ENCODE measurements around the gene COL8A1. TPM values are rescaled to one million over a fixed set of nuclear protein-coding genes. Genes with fewer than 3 reads are reported as not detected.

COL8A1 gene
- total RNA-seq, 2 donors from 2014 or later = 0.09 TPM; not detected in 1

DNA sequence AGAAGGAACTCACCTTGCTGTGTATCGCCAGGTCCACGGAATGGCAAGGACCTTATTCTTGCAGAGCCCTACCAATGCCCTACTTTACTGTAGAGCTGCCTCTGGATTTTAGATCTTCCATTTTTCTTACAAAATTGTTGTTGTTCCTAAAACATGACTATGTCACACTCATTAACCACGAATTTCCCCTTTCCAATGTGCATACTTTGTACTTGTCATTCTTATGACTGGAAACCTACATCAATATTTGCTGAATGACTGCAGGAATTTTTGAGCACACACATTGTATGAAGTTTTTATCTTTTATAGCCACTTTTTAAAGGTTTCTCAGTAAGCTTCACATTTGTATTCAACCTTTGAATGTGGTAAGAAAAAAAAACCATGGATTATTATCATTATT is 143.4 kb downstream of the COL8A1 start:
- H3K4me3 Mint-ChIP-seq = no peak overlapping the region
- no peaks in the 10 kb centered on the region for H3K9me3 Mint-ChIP-seq
- H3K4me1 Mint-ChIP-seq = no peaks in the 10 kb centered on the region
- H3K27me3 Mint-ChIP-seq = peaks cover 27% of the 10 kb centered on the region
- no peak overlapping the region for H3K27ac Mint-ChIP-seq
- no peak for ATAC-seq (replicated peaks)
- H3K36me3 Mint-ChIP-seq (ENCODE audit: low read depth) = no peaks in the 10 kb centered on the region

DNA sequence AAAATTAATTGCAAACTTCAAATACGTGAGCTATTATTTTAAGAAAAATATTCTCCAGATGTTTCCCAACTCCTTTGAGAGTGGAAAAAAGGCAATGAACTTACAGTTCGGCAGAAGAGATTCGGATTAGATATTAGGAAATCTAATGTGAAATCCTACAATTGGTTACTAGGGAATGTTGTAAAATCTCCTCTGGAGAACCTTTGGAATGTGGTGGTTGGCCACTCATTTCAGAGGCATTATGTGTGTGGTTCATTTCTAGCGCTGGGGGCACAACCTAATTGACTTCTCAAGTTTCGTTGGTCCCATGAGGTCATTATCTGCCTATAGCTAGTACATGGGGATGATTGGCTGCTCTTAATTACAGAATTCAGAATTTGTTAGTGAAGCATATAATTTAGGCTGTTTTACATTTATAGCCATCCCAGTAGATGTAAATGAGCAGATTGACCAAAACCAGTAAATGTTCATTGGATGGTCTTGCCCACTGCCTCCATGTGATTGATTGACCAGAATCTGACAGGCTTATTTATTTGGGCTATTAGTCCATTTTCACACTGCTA is 144.7 kb downstream of the COL8A1 start:
- ATAC-seq (replicated peaks) = no peak
- Mint-ChIP-seq H3K9me3 (no peaks in the 10 kb centered on the region), H3K27me3 (peaks cover 22% of the 10 kb centered on the region), H3K4me1 (no peaks in the 10 kb centered on the region), H3K27ac (no peak overlapping the region), H3K4me3 (no peak overlapping the region), H3K36me3 (ENCODE audit: low read depth) (no peaks in the 10 kb centered on the region)

DNA sequence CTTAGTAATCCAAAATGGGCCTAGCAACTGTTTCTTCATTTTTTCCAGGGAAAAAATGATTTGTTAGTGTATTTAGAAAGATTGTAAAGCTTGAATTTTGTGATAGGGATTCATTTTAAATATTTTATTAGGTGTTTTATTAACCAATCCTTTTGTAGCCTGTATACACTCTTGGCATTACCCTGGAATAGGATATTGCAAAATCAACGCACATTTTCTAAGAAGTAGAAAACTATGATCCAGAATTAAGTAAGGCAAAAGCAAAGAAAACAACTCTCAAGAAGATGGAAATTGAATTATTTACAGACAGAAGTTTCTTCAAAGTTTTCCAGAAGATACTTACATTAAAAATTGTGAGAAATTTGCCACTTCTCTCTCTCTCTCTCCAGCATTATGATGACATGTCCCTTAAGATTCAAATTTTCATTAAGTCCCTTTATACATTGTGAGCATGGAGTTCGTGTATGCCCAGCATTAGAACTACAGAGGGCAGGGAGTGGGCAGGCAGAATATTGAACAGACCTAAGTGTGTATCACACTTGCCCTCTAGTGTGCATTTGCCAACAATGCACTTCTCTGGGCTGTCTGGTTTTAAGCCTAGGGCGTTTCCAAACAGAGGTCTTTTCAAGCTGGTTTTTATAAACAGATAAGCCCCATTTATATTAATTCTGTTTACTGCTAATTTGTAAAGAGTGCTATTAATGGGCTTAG is 150.8 kb downstream of the COL8A1 start:
- peak; percentile 61 for ATAC-seq (replicated peaks)
- H3K4me3 Mint-ChIP-seq = no peak overlapping the region
- no peak overlapping the region for H3K27ac Mint-ChIP-seq
- H3K27me3 Mint-ChIP-seq = peaks cover 12% of the 10 kb centered on the region
- H3K9me3 Mint-ChIP-seq = no peaks in the 10 kb centered on the region
- no peaks in the 10 kb centered on the region for H3K4me1 Mint-ChIP-seq
- H3K36me3 Mint-ChIP-seq (ENCODE audit: low read depth) = no peaks in the 10 kb centered on the region

DNA sequence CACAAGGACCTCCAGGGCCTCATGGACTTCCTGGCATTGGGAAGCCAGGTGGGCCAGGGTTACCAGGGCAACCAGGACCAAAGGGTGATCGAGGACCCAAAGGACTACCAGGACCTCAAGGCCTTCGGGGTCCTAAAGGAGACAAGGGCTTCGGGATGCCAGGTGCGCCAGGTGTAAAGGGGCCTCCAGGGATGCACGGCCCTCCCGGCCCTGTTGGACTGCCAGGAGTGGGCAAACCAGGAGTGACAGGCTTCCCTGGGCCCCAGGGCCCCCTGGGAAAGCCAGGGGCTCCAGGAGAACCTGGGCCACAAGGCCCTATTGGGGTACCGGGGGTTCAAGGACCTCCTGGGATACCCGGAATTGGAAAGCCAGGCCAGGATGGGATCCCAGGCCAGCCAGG is 156.1 kb downstream of the COL8A1 start:
- Mint-ChIP-seq H3K36me3 (ENCODE audit: low read depth) (no peaks in the 10 kb centered on the region), H3K9me3 (no peaks in the 10 kb centered on the region), H3K4me1 (no peaks in the 10 kb centered on the region), H3K27me3 (peaks cover 5% of the 10 kb centered on the region), H3K27ac (no peak overlapping the region), H3K4me3 (no peak overlapping the region)
- ATAC-seq (replicated peaks) = no peak

DNA sequence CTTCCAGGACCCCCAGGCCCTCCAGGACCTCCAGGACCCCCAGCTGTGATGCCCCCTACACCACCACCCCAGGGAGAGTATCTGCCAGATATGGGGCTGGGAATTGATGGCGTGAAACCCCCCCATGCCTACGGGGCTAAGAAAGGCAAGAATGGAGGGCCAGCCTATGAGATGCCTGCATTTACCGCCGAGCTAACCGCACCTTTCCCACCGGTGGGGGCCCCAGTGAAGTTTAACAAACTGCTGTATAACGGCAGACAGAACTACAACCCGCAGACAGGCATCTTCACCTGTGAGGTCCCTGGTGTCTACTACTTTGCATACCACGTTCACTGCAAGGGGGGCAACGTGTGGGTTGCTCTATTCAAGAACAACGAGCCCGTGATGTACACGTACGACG is 157.2 kb downstream of the COL8A1 start:
- no peak for ATAC-seq (replicated peaks)
- no peak overlapping the region for H3K27ac Mint-ChIP-seq
- H3K4me1 Mint-ChIP-seq = no peaks in the 10 kb centered on the region
- no peaks in the 10 kb centered on the region for H3K36me3 Mint-ChIP-seq (ENCODE audit: low read depth)
- no peak overlapping the region for H3K4me3 Mint-ChIP-seq
- H3K27me3 Mint-ChIP-seq = peaks cover 3% of the 10 kb centered on the region
- no peaks in the 10 kb centered on the region for H3K9me3 Mint-ChIP-seq

DNA sequence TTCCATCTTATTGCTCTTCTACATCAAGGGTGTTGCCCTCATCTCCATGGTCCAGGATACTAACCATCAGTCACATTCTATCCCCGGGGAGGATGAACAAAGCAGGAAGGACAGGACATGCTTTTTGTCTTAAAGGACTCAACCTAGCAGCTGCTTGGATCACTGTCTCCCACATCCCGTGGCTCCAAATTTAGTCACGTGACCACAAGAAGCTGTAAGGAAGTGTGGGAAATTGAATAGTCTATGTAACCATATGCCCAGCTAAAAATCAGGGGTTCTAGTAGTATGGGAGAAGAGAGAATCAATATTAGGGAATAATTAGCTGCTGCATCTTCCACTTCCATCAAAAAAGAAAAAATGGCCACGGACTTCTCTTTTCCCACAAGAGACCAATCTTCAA is 161.0 kb downstream of the COL8A1 start:
- Mint-ChIP-seq H3K9me3 (peaks cover 5% of the 10 kb centered on the region), H3K27ac (no peak overlapping the region), H3K36me3 (ENCODE audit: low read depth) (no peaks in the 10 kb centered on the region), H3K27me3 (no peaks in the 10 kb centered on the region), H3K4me3 (no peak overlapping the region), H3K4me1 (no peaks in the 10 kb centered on the region)
- no peak for ATAC-seq (replicated peaks)

DNA sequence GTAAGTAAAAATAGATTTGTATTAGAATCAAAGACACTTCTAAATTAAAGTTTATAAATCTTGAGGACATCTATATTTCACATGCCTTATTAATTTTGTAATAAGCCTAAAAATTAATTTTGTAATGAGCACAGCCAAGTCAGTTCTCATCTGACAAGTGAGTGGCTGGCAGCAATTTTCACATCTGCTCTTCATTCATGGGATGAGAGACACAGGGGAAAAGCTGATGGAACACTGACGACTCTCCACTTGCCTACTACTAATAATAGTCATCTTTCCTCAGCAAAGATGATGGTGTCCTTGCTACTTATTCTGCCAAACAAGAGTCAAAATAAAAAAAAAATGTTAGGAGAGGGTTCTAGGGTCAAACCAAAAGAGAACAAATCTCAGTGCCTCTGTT is 164.9 kb downstream of the COL8A1 start:
- peaks cover 11% of the 10 kb centered on the region for H3K9me3 Mint-ChIP-seq
- no peak overlapping the region for H3K27ac Mint-ChIP-seq
- no peaks in the 10 kb centered on the region for H3K36me3 Mint-ChIP-seq (ENCODE audit: low read depth)
- no peak for ATAC-seq (replicated peaks)
- no peaks in the 10 kb centered on the region for H3K4me1 Mint-ChIP-seq
- no peak overlapping the region for H3K4me3 Mint-ChIP-seq
- H3K27me3 Mint-ChIP-seq = no peaks in the 10 kb centered on the region

DNA sequence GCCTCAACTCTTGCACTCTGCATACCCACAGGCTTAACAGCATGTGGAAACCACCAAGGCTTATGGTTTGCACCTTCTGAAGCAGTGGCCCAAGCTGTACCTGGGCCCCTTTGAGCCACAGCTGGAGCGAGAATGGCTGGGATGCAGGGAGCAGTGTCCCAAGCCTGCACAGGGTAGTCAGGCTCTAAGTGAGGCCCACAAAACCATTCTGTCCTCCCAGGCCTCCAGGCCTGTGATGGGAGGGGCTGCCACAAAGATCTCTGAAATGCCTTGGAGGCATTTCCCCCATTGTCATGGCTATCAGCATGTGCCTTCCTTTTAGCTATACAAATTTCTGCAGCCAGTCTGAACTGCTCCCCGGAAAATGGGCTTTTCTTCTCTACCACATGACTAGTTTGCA is 166.8 kb downstream of the COL8A1 start:
- Mint-ChIP-seq H3K36me3 (ENCODE audit: low read depth) (no peaks in the 10 kb centered on the region), H3K4me3 (no peak overlapping the region), H3K27ac (no peak overlapping the region), H3K9me3 (peaks cover 11% of the 10 kb centered on the region), H3K27me3 (no peaks in the 10 kb centered on the region), H3K4me1 (no peaks in the 10 kb centered on the region)
- no peak for ATAC-seq (replicated peaks)

DNA sequence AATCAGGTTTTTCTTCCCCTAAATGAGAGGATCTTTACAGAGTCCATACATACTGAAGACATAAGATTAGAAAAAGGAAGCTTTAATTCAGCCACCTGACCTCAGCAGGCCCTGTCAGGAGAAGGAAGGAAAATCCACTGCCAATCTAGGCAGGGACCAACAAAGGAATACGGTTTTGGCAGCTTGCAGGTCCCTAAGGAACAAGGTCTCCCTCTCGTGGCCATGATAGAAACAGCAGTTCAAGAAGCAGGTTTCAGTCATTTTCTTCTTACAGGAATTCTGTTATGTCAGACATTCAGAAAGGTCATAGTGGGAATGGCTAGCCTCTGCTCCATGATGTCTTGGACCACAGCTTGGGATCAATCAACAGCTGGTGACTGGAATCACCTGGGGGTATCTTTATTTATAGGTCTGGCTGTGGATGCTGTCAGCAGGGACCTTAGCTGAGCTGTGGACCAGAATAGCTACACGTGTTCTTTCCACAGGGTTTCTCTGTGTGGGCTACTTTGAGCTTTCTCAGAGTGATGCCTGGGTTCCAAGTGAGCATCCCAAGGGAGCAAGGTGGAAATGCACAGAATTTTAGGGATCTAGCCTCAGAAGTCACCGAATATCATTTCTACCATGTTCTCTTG is 169.9 kb downstream of the COL8A1 start:
- no peaks in the 10 kb centered on the region for H3K4me1 Mint-ChIP-seq
- no peak overlapping the region for H3K27ac Mint-ChIP-seq
- no peak overlapping the region for H3K4me3 Mint-ChIP-seq
- H3K36me3 Mint-ChIP-seq (ENCODE audit: low read depth) = no peaks in the 10 kb centered on the region
- H3K27me3 Mint-ChIP-seq = no peaks in the 10 kb centered on the region
- no peak for ATAC-seq (replicated peaks)
- peaks cover 6% of the 10 kb centered on the region for H3K9me3 Mint-ChIP-seq

DNA sequence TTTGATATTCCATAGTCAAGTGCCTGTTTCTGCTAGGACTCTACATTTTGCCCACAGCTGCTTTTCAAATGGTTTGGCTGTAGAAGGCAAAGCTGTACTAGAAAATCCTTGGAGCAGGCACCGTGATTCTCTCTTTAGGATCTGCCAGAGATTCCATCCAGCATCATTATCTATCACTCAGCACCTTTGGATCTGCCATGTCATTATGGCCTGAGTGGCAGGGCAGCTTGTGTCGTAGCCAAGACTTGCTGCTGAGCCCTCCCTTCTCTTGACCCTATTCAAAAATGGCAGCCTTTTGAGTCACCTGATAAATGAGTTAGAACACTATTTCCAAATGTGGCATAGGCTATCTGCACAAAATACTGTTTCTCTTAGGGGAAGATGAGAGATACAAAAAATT is 171.2 kb downstream of the COL8A1 start:
- Mint-ChIP-seq H3K27ac (no peak overlapping the region), H3K9me3 (peaks cover 6% of the 10 kb centered on the region), H3K27me3 (no peaks in the 10 kb centered on the region), H3K4me1 (no peaks in the 10 kb centered on the region), H3K36me3 (ENCODE audit: low read depth) (no peaks in the 10 kb centered on the region), H3K4me3 (no peak overlapping the region)
- no peak for ATAC-seq (replicated peaks)

DNA sequence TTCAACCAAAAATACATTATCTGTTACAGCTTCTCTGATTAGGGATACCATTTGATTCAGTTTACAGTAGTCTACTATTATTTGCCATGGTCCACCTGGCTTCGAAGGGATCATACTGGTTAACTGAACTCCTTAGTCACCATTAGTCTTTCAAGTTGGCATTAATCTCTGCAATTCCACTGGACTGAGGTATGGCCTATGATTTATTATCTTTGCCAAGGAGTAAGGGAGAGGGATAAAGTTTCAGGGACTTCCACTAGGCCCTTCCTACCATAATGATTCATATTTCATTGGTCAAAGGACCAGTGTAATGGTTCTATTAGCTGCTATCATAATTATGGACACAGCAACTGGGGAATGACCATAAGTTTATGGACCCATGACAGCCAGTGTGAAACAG is 172.0 kb downstream of the COL8A1 start:
- Mint-ChIP-seq H3K36me3 (ENCODE audit: low read depth) (no peaks in the 10 kb centered on the region), H3K27ac (no peak overlapping the region), H3K4me3 (no peak overlapping the region), H3K9me3 (peaks cover 5% of the 10 kb centered on the region), H3K4me1 (no peaks in the 10 kb centered on the region), H3K27me3 (no peaks in the 10 kb centered on the region)
- no peak for ATAC-seq (replicated peaks)

DNA sequence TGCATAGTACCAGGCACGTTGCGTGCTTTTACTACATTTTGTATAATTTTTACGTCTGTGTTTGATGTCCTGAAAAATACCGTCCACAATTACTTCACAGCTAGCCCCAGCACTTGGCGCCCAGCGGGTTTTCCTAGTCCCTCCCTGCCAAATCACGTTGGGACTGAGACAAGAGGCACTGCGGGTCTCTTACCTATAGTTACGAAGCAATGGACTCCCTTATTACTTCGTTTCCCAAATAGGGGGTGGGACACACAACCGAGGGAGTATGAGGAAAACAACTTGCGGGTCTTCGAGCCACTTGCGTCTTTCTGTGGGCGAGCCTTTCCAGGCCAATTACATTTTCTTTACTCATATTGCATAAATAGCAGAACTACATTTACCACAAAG is 178.6 kb downstream of the COL8A1 start:
- Mint-ChIP-seq H3K4me3 (peak overlapping the region; percentile 90), H3K27ac (peak overlapping the region; percentile 90), H3K36me3 (ENCODE audit: low read depth) (peaks cover 18% of the 10 kb centered on the region), H3K27me3 (no peaks in the 10 kb centered on the region), H3K4me1 (peaks cover 11% of the 10 kb centered on the region), H3K9me3 (no peaks in the 10 kb centered on the region)
- no peak for ATAC-seq (replicated peaks)

DNA sequence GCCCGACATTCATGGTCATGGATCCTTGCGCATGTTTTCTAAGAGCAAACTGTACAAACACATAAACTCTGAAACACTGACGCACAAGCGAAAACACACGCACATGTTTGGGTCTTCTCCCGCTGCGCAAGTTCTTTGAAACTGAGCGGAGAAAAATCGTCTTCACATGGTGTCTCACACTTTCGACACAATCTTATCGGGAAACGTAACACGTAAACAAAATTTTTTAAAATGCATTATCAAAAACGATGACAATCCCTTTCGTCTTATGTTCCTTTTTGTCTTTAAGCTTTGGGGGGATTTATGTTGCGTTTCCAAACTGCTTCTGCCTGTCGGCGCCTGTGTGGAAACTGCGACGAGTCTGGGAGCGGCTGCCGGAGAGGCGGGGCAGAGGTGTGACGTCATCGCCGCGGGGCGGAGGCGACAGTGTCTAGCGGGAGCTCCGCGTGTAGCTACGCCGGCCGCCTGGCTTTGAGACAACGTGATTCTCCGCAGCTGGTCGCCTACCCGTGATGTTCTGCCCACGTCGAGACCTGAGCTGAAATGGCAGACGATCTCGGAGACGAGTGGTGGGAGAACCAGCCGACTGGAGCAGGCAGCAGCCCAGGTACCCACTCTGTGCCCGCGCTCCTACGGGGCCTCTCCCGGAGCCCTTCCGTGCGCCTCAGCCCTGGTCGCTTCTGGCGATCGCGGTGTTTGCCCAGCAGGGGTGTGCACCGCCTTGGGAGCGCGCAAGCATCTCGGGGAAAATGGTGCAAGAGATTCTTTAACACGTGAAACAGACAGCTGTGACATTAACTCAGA is 179.2 kb downstream of the COL8A1 start, which contains the start of gene CMSS1:
TSS of gene CMSS1 (plus strand) at position 426 of the 804 bp plus-strand sequence.
- no peaks in the 10 kb centered on the region for H3K27me3 Mint-ChIP-seq
- peak within 1 kb of the TSS; percentile 90 for H3K4me3 Mint-ChIP-seq
- no peaks in the 10 kb centered on the region for H3K9me3 Mint-ChIP-seq
- H3K36me3 Mint-ChIP-seq (ENCODE audit: low read depth) = peaks cover 18% of the 10 kb centered on the region
- peaks cover 11% of the 10 kb centered on the region for H3K4me1 Mint-ChIP-seq
- peak; percentile 95 for ATAC-seq (replicated peaks)
- H3K27ac Mint-ChIP-seq = peak within 1 kb of the TSS; percentile 90

DNA sequence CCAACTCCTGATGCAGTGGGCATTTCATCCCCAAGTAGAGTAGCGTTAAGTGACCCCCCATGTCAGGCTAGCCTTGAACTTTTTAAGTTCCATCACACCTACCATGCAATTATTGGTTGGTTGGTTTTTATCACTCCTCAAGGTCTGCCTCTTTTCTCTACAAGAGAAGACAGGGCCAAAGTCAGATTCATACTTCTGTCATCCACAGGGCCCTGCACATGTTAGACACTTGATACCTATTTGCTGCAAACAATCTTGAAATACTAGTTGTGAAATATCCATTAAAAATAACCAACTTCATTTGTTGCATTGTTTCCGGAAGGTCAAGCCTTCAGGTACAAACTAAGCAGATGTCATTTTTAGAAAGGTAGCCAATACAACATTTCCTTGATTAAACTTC is 180.4 kb downstream of the COL8A1 start:
- Mint-ChIP-seq H3K27ac (peak overlapping the region; percentile 48), H3K4me1 (peaks cover 16% of the 10 kb centered on the region), H3K36me3 (ENCODE audit: low read depth) (peaks cover 18% of the 10 kb centered on the region), H3K9me3 (no peaks in the 10 kb centered on the region), H3K27me3 (no peaks in the 10 kb centered on the region), H3K4me3 (peak overlapping the region; percentile 90)
- ATAC-seq (replicated peaks) = no peak

All from activated T-helper 17 cell treated with anti-CD3 and anti-CD28 coated beads, Interleukin-2, amount 50 U/mL, for 72 hours (primary cell).